ENCODE results near the gene GHRL.

GHRL gene

DNA sequence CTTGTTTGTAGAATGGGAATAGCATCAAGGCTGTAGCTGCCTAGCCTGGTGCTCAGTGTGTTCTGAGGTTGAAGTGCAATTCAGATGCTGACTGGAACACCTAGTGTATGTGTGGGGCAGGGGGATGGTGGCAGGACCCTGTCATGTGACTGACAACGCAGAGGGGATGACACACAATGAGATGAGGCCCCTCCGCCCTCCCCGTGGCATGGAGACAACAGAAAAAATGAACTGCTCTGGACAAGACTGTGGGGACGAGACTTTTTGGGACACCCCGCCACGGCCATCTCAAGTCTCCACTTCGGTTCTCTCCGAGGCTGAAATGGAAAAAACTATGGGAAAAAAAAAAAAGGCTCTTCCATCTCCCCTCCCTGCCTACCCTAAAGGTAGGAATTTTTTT is 38.6 kb upstream of the GHRL start:
- no peak for DNase-seq
- Histone ChIP-seq H3K27me3 (replicated peaks) (peaks cover 36% of the 10 kb centered on the region), H3K4me3 (ENCODE audit: low read depth, low read length) (no peak overlapping the region), H3K27ac (no peak overlapping the region), H3K36me3 (replicated peaks) (no peaks in the 10 kb centered on the region)
- TF ChIP-seq, protein P1, sequence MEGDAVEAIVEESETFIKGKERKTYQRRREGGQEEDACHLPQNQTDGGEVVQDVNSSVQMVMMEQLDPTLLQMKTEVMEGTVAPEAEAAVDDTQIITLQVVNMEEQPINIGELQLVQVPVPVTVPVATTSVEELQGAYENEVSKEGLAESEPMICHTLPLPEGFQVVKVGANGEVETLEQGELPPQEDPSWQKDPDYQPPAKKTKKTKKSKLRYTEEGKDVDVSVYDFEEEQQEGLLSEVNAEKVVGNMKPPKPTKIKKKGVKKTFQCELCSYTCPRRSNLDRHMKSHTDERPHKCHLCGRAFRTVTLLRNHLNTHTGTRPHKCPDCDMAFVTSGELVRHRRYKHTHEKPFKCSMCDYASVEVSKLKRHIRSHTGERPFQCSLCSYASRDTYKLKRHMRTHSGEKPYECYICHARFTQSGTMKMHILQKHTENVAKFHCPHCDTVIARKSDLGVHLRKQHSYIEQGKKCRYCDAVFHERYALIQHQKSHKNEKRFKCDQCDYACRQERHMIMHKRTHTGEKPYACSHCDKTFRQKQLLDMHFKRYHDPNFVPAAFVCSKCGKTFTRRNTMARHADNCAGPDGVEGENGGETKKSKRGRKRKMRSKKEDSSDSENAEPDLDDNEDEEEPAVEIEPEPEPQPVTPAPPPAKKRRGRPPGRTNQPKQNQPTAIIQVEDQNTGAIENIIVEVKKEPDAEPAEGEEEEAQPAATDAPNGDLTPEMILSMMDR (IDR thresholded peaks at IDR 0.05; ENCODE audit: low read depth, low read length, missing control alignments), result no peak
- in situ Hi-C loops (cut with HindIII; ENCODE audit: low pct_ligation_motif_present, low sequenced_read_pairs), result no loop called here

DNA sequence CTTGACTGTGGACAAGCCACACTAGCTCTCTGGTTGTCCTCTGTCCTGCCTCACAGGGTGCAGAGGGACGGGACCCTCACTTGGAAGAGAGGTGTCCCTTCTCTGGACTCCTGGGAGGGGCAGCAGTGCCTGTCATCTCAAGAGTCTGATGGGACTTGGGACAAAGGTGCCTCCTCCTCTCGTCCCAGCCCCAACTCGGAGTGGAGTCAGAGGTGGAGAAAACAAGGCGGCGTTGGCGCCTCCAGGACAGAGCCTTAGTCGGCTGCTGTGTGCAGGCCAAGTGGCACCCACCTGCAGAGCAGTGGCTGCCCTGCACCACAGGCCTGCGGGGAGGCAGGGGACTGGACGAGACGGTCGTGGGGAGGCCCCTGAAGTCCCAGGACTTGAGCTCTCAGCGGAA is 37.6 kb upstream of the GHRL start:
- Histone ChIP-seq H3K36me3 (replicated peaks) (no peaks in the 10 kb centered on the region), H3K27me3 (replicated peaks) (peaks cover 40% of the 10 kb centered on the region), H3K27ac (no peak overlapping the region), H3K4me3 (ENCODE audit: low read depth, low read length) (no peak overlapping the region)
- in situ Hi-C loops (cut with HindIII; ENCODE audit: low pct_ligation_motif_present, low sequenced_read_pairs), result no loop called here
- TF ChIP-seq, protein P1 (IDR thresholded peaks at IDR 0.05; ENCODE audit: low read depth, low read length, missing control alignments), result no peak
- DNase-seq, result no peak

DNA sequence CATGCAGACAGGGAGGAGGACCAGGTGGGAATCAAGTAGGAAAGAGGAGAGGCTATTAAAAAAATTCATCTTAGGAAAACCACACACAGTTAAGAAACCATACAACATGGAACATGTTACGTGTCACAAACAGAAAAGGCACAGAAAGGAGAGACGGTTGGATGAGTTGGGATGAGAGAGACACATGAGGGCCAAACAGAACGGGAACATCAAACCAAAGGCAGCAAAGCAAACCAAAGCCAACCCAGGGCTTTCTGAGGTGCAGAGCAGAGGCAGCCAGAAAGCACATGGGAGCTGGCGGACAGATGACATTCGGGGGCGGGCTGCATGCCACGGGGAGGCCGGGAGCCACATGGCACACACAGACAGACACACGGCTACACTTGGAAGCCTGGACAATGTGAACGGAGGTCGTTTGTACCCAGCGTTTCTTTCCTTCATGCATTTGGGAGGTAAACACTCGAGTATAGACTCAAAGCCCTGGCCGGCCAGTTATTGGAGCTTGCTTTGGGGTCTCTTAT is 36.8 kb upstream of the GHRL start:
- peaks cover 40% of the 10 kb centered on the region for H3K27me3 ChIP-seq (replicated peaks)
- no peaks in the 10 kb centered on the region for H3K36me3 ChIP-seq (replicated peaks)
- H3K4me3 ChIP-seq (ENCODE audit: low read depth, low read length), result no peak overlapping the region
- in situ Hi-C loops (cut with HindIII; ENCODE audit: low pct_ligation_motif_present, low sequenced_read_pairs), result no loop called here
- no peak for DNase-seq
- TF ChIP-seq, protein P1 (IDR thresholded peaks at IDR 0.05; ENCODE audit: low read depth, low read length, missing control alignments), result no peak
- no peak overlapping the region for H3K27ac ChIP-seq

DNA sequence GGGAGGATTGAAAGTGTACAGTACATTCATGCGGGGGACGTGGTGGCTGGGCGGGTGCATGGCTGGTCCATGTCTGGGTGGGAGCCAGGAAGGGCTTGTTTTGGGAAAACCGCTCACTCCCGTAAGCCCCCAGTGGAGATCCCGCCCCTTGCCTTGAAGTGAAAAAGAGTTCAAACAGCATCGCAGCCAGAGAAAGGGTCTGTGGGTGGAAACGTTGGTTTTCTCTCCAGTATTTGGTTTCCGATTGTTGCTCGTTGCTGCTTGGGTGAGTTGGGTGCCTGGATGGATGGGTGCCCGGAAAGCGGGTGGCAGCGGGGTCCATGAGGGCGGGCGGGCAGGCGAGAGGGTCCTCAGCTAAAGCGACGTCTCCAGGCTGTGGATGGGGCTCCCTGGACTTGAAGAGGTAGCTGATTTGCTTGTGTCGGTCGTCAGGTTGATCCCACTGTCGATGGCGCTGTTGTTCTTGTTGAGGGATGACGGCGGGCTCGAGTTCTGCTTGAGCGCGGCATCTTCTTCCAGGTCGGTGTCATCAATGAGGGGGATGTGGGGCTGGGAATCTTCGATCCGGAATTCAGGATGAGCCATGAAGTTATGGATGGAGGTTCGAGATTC is 35.8 kb upstream of the GHRL start:
- Histone ChIP-seq H3K27ac (no peak overlapping the region), H3K36me3 (replicated peaks) (no peaks in the 10 kb centered on the region), H3K27me3 (replicated peaks) (peaks cover 40% of the 10 kb centered on the region), H3K4me3 (ENCODE audit: low read depth, low read length) (no peak overlapping the region)
- DNase-seq, result no peak
- in situ Hi-C loops (cut with HindIII; ENCODE audit: low pct_ligation_motif_present, low sequenced_read_pairs), result no loop called here
- TF ChIP-seq, protein P1 (IDR thresholded peaks at IDR 0.05; ENCODE audit: low read depth, low read length, missing control alignments), result no peak

DNA sequence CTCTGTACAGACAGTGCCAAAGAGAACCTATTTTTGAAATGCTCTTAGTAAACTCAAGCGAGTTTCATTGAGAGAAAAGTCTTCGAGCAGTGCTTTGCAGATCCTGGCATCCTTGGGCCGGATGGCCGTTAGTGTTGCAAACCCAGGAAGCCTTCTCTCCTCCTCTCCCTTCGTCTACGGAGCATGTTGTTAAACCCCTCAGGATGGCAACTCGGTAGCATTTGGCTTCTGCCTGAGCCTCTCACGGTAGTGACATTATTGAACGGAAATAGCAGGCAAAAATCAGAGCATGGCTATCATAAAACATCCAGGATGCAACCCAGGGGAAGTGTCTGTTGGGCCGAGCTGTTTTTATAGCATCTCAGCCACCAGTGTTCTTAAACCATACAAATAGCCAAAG is 34.8 kb upstream of the GHRL start:
- Histone ChIP-seq H3K27me3 (replicated peaks) (peaks cover 40% of the 10 kb centered on the region), H3K4me3 (ENCODE audit: low read depth, low read length) (no peak overlapping the region), H3K36me3 (replicated peaks) (no peaks in the 10 kb centered on the region), H3K27ac (no peak overlapping the region)
- TF ChIP-seq, protein P1 (IDR thresholded peaks at IDR 0.05; ENCODE audit: low read depth, low read length, missing control alignments), result no peak
- no peak for DNase-seq
- in situ Hi-C loops (cut with HindIII; ENCODE audit: low pct_ligation_motif_present, low sequenced_read_pairs), result no loop called here

DNA sequence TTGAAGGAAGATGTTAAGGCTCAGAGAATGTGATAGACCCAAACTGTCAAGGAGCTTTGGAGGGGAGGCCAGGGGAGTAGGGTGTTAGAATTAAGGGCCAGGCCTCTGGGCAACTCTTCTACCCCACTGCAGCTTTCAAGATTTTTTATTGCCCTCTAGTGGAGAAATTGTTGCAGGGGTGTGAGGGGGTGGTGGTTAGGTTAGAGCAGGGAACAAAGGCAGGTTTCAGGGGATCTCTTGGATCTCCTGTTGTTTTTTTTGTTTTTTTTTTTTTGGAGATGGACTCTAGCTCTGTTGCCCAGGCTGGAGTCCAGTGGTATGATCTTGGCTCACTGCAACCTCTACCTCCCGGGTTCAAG is 29.6 kb upstream of the GHRL start:
- no peak for DNase-seq
- no peak overlapping the region for H3K27ac ChIP-seq
- H3K36me3 ChIP-seq (replicated peaks), result peaks cover 24% of the 10 kb centered on the region
- TF ChIP-seq, protein P1 (IDR thresholded peaks at IDR 0.05; ENCODE audit: low read depth, low read length, missing control alignments), result peak; percentile 48
- no peak overlapping the region for H3K4me3 ChIP-seq (ENCODE audit: low read depth, low read length)
- peaks cover 6% of the 10 kb centered on the region for H3K27me3 ChIP-seq (replicated peaks)
- in situ Hi-C loops (cut with HindIII; ENCODE audit: low pct_ligation_motif_present, low sequenced_read_pairs), result no loop called here

Data from brain microvascular endothelial cell (primary cell).